Lower leg skin (tissue), 3 donors: Measurements from ENCODE around the gene ZSWIM8.

Source experiments
- POLR2A ChIP-seq, 2 donors: fragments of 450-650 bp; IDR thresholded peaks; one replicate each; pipeline ENCODE4 v1.6.1; 2016 to 2017; ENCODE audit warnings: antibody characterized with exemption in 2 of 2, mild to moderate bottlenecking in 1 of 2, moderate library complexity in 1 of 2
- TF ChIP-seq, protein P1 (sequence below), 3 donors: fragments of 450-650 bp; IDR thresholded peaks; one replicate each; pipeline ENCODE4 v1.5.1; 2016; ENCODE audit warnings: antibody characterized with exemption in 3 of 3, mild to moderate bottlenecking in 3 of 3, moderate library complexity in 2 of 3

DNA sequence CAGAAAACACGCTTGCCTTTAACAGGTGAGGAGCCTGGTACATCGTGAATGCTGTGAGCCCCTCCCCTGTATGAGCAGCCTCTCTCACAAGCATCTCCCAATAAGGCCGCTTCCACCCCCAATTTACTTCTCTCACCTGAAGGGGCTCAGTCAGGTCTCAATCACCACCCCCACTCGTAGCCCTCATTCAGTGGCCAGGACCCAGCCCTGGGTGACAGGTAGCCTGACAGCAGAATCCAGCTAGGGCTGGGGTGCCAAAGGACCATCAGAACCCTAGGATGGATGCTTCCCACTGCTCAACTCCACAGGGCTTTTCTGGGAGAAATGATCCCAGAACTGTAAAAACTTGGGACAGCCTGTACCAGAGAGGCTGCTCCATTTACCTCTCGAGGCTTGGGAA, 32.4 kb downstream of the ZSWIM8 start:
- TF ChIP-seq, protein P1, sequence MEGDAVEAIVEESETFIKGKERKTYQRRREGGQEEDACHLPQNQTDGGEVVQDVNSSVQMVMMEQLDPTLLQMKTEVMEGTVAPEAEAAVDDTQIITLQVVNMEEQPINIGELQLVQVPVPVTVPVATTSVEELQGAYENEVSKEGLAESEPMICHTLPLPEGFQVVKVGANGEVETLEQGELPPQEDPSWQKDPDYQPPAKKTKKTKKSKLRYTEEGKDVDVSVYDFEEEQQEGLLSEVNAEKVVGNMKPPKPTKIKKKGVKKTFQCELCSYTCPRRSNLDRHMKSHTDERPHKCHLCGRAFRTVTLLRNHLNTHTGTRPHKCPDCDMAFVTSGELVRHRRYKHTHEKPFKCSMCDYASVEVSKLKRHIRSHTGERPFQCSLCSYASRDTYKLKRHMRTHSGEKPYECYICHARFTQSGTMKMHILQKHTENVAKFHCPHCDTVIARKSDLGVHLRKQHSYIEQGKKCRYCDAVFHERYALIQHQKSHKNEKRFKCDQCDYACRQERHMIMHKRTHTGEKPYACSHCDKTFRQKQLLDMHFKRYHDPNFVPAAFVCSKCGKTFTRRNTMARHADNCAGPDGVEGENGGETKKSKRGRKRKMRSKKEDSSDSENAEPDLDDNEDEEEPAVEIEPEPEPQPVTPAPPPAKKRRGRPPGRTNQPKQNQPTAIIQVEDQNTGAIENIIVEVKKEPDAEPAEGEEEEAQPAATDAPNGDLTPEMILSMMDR (IDR thresholded peaks at IDR 0.05): no peak
- TF ChIP-seq POLR2A (IDR thresholded peaks at IDR 0.05): no peak
